ENCODE results near the gene UBE2E3.
"Not testable (repeated sequence)": the region's sequence is repeated elsewhere in the genome, so short reads cannot be mapped to it uniquely, and the experiment has no call there.

Gene UBE2E3

DNA sequence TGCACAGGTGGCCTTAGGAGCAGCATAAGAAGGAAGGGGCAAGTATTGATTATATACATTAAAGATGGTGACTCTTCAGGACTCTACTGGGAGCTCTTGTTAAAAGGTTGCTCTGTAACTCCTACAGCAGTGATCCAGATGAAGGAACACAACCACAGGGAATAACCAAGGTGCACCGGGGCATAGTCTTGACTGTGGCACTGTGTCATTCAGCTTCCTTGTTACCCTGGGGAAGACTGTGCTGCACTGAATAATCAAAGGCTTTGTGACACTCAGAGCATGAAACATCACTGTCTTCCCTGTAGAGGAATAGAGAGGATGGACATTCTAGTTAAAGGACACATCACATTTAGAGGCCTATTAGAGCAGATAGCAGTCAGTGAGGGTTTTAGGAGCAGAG lies 105.3 kb downstream of the UBE2E3 start:
- no peak for DNase-seq

DNA sequence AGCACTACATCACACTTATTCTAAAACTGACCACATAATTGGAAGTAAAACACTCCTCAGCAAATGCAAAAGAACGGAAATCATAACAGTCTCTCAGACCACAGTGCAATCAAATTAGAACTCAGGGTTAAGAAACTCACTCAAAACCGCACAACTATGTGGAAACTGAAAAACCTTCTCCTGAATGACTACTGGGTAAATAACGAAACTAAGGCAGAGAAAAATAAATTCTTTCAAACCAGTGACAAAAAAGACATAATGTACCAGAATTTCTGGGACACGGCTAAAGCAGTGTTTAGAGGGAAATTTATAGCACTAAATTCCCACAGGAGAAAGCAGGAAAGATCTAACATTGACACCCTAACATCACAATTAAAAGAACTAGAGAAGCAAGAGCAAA lies 111.5 kb downstream of the UBE2E3 start:
- not testable (repeated sequence) for DNase-seq

- DNase-seq: no peak
Observed at GRCh38 chr2:181095486-181095885, 115.1 kb downstream of the UBE2E3 start.

GRCh38 chr2:181103659-181104058 lies 123.3 kb downstream of the UBE2E3 start:
- no peak for DNase-seq

GRCh38 chr2:181104512-181105115 lies 124.2 kb downstream of the UBE2E3 start:
- DNase-seq: no peak

GRCh38 chr2:181105562-181105961 lies 125.2 kb downstream of the UBE2E3 start:
- DNase-seq: no peak

GRCh38 chr2:181106229-181106628 lies 125.8 kb downstream of the UBE2E3 start:
- DNase-seq: no peak

GRCh38 chr2:181106789-181107627 lies 126.6 kb downstream of the UBE2E3 start:
- DNase-seq: no peak

GRCh38 chr2:181107628-181107945 lies 127.2 kb downstream of the UBE2E3 start:
- no peak for DNase-seq

GRCh38 chr2:181111059-181111458 lies 130.7 kb downstream of the UBE2E3 start:
- DNase-seq: no peak

- DNase-seq: no peak
Observed at GRCh38 chr2:181112916-181113315, 132.5 kb downstream of the UBE2E3 start.

Measured in activated CD4-positive, alpha-beta T cell treated with anti-CD3 and anti-CD28 coated beads, Interleukin-2, amount 50 U/mL, for 48 hours (primary cell).